Cortex of kidney (tissue), 1 donor: ENCODE results near the gene GAS7.

ENCODE experiments used
- DNase-seq: peaks from one replicate; lab custom pipeline; 2025; lab: John Stamatoyannopoulos, UW

The GAS7 gene

GRCh38 chr17:10135539-10136257 lies 62.7 kb downstream of the GAS7 start:
- no peak for DNase-seq

- DNase-seq: no peak
These were observed 67.7 kb downstream of the GAS7 start for GRCh38 chr17:10130677-10131076.

GRCh38 chr17:10130263-10130662 lies 68.1 kb downstream of the GAS7 start:
- no peak for DNase-seq

GRCh38 chr17:10127819-10128425 lies 70.5 kb downstream of the GAS7 start:
- no peak for DNase-seq

GRCh38 chr17:10126616-10127501 lies 71.5 kb downstream of the GAS7 start:
- no peak for DNase-seq

GRCh38 chr17:10126276-10126615 lies 72.2 kb downstream of the GAS7 start:
- DNase-seq: no peak

- DNase-seq: no peak
These were observed 72.7 kb downstream of the GAS7 start for GRCh38 chr17:10125531-10126275.

GRCh38 chr17:10123093-10123492 lies 75.3 kb downstream of the GAS7 start:
- DNase-seq: no peak

- DNase-seq: no peak
These were observed 76.3 kb downstream of the GAS7 start for GRCh38 chr17:10121971-10122707.

- no peak for DNase-seq
These were observed 77.7 kb downstream of the GAS7 start for GRCh38 chr17:10120749-10121148.

- DNase-seq: no peak
These were observed 78.3 kb downstream of the GAS7 start for GRCh38 chr17:10120109-10120485.

GRCh38 chr17:10119203-10120108 lies 79.0 kb downstream of the GAS7 start:
- no peak for DNase-seq

- no peak for DNase-seq
These were observed 79.6 kb downstream of the GAS7 start for GRCh38 chr17:10118788-10119130.

GRCh38 chr17:10117581-10118001 lies 80.8 kb downstream of the GAS7 start:
- DNase-seq: no peak

- DNase-seq: no peak
These were observed 81.5 kb downstream of the GAS7 start for GRCh38 chr17:10116753-10117420.

GRCh38 chr17:10116267-10116666 lies 82.1 kb downstream of the GAS7 start:
- DNase-seq: no peak

GRCh38 chr17:10115536-10115932 lies 82.9 kb downstream of the GAS7 start:
- DNase-seq: no peak

GRCh38 chr17:10114931-10115535 lies 83.4 kb downstream of the GAS7 start:
- no peak for DNase-seq

- DNase-seq: no peak
These were observed 85.4 kb downstream of the GAS7 start for GRCh38 chr17:10112962-10113361.
